ENCODE data around the gene NBR1. TPM values are rescaled to one million over a fixed set of nuclear protein-coding genes. Genes with fewer than 3 reads are reported as not detected.
"Not testable (repeated sequence)": the region's sequence is repeated elsewhere in the genome, so short reads cannot be mapped to it uniquely, and the experiment has no call there.

NBR1 gene
- total and polyA plus RNA-seq, 2 of the 8 experiments (the other 6 are each of a cell fraction or from before 2014, with no cell fraction given) = 13.5 to 36.0 TPM

DNA sequence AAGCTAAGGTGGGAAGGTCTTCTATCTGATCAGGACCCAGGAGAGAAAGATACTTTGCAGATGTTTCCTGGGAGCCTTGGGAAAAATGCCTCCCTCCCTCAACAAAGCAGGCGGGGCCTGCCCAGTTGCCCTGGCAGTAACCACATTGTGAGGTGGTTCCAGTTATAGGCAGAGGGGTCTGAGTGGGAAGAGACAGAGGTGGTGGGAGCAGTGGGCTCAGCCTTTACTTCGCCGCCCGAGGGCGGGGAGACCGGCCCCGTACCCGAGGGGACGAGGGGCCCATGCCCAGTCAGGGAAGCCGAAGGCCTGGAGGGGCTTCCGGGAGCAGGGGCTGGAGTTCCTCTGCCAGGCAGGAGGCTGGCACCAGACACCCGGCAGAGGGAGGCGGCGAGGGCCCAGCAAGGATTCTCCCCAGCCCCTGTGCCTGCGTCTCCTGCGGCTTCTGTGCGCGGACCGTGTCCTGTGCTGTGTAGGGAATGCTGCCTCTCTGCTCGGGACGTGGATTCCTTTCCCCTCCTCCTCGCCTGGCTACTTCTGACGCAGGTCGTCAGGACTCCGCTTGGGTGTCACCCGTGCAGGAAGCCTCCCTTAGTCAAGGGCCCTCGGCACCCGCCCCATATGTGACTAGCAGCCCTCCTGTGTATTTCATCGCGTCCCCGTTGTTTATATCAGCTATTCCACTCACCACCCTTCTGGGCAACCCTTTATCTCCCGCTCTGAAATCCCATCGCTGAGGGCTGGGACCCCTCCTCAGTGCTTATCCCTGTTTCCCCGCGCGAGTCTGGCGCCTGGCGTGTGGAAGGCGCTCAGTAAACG, 60.4 kb downstream of the NBR1 start:
- CTCF ChIA-PET (ENCODE audit: partially characterized antibody); H2BK120ac ChIP-seq (replicated peaks; ENCODE audit: low read depth, low read length); H3K23ac ChIP-seq (ENCODE audit: insufficient read length); FAIRE-seq; H3K23me2 ChIP-seq (ENCODE audit: low read depth, low read length); H3K27me3 ChIP-seq (replicated peaks in 1 of 4; ENCODE audit: control insufficient read depth in 3 of 4, extremely low read depth in 1 of 4, insufficient read depth in 3 of 4, low read length in 3 of 4); H2BK20ac ChIP-seq (ENCODE audit: low read length); H4K20me1 ChIP-seq (replicated peaks in 1 of 2; ENCODE audit: control insufficient read depth in 1 of 2, insufficient read depth in 2 of 2, low read length in 2 of 2); H4K91ac ChIP-seq (replicated peaks; ENCODE audit: insufficient read length, low read length); H3K4me1 ChIP-seq (replicated peaks in 1 of 4; ENCODE audit: control insufficient read depth in 3 of 4, insufficient read depth in 4 of 4, low read length in 3 of 4); H4K5ac ChIP-seq (ENCODE audit: insufficient read length, low read depth, low read length); H3K27ac ChIP-seq (ENCODE audit: low read depth, low read length); H3K9ac ChIP-seq (replicated peaks in 1 of 4; ENCODE audit: extremely low read depth in 1 of 4, low read depth in 3 of 4, low read length in 3 of 4); H2BK5ac ChIP-seq (ENCODE audit: low read depth, low read length); H3K79me1 ChIP-seq (ENCODE audit: low read depth, low read length); H3K4me3 ChIP-seq (ENCODE audit: extremely low read depth in 1 of 4, insufficient read depth in 2 of 4, low read depth in 3 of 4, low read length in 4 of 4); H3K4me2 ChIP-seq (ENCODE audit: insufficient read depth in 1 of 2, low read depth in 2 of 2, low read length in 2 of 2); H2AFZ ChIP-seq (ENCODE audit: low read length); H3K14ac ChIP-seq (ENCODE audit: insufficient read length); H2BK12ac ChIP-seq (ENCODE audit: low read depth, low read length); POLR2A ChIA-PET (ENCODE audit: partially characterized antibody); H3K4ac ChIP-seq (replicated peaks; ENCODE audit: insufficient read length, low read depth, low read length); H3K56ac ChIP-seq (replicated peaks; ENCODE audit: insufficient read length, low read depth, low read length); H3K79me2 ChIP-seq (ENCODE audit: control insufficient read depth in 1 of 2, insufficient read depth in 2 of 2, low read length in 2 of 2); H3K18ac ChIP-seq (ENCODE audit: extremely low read depth, low read length); H3K9me3 ChIP-seq (ENCODE audit: insufficient read depth in 2 of 2, low read depth in 1 of 2, low read length in 1 of 2); H4K8ac ChIP-seq (ENCODE audit: extremely low read depth, insufficient read depth, low read length); H2AK5ac ChIP-seq (ENCODE audit: low read depth, low read length); H2BK15ac ChIP-seq (ENCODE audit: low read length); H3K36me3 ChIP-seq (ENCODE audit: control insufficient read depth in 2 of 4, insufficient read depth in 4 of 4, low read length in 3 of 4): not testable (repeated sequence)
- peak in 1 of 2 experiments; percentile 39 for DNase-seq (ENCODE audit: low read depth in 1 of 2, low spot score in 2 of 2)
- WGBS, 2 experiments (ENCODE audit: extremely low coverage in 1 of 2, insufficient coverage in 1 of 2, insufficient read length in 1 of 2, insufficient replicate concordance in 2 of 2, low coverage in 1 of 2, low lambda C conversion rate in 2 of 2, missing lambda C conversion rate in 1 of 2) = 94% methylated on average over 15 of the region's 40 CpGs; no CpG with 5 or more reads in 1 of the 2 experiments
